Neural progenitor cell (in vitro differentiated cells): ENCODE data around the gene TMEM186. TPM values are rescaled to one million over a fixed set of nuclear protein-coding genes. Genes with fewer than 3 reads are reported as not detected.

Source experiments
- DNase-seq: peaks from one replicate; pipeline ENCODE4 v3.0.0-alpha.2; 2016; ENCODE audit warnings: low spot score
- H2AFZ ChIP-seq: fragments of 200-600 bp; sonication (generic); replicated peaks from 2 replicates; pipeline ENCODE4 v1.6.1; 2016; ENCODE audit warnings: antibody characterized with exemption
- H3F3A ChIP-seq: fragments of 200-600 bp; sonication (generic); 2 replicates; pipeline ENCODE4 v1.6.1; 2016; ENCODE audit warnings: antibody characterized with exemption, low read depth
- H3K27ac ChIP-seq: fragments of 200-600 bp; sonication (generic); 2 replicates; pipeline ENCODE4 v1.5.1; 2016; ENCODE audit warnings: mild to moderate bottlenecking
- H3K27me3 ChIP-seq: fragments of 200-600 bp; sonication (generic); 2 replicates; pipeline ENCODE4 v1.6.1; 2016; ENCODE audit warnings: mild to moderate bottlenecking, moderate library complexity
- H3K36me3 ChIP-seq: fragments of 200-600 bp; sonication (generic); 2 replicates; pipeline ENCODE4 v1.5.1; 2016
- H3K4me1 ChIP-seq: fragments of 200-600 bp; sonication (generic); 2 replicates; pipeline ENCODE4 v1.6.1; 2016; ENCODE audit warnings: mixed run types
- H3K4me2 ChIP-seq: fragments of 200-600 bp; sonication (generic); 2 replicates; pipeline ENCODE4 v1.6.1; 2016
- H3K4me3 ChIP-seq: fragments of 200-600 bp; sonication (generic); 2 replicates; pipeline ENCODE4 v1.5.1; 2016
- H3K79me2 ChIP-seq: fragments of 200-600 bp; sonication (generic); 2 replicates; pipeline ENCODE4 v1.6.1; 2016; ENCODE audit warnings: low read depth
- H3K9ac ChIP-seq: fragments of 200-600 bp; sonication (generic); 2 replicates; pipeline ENCODE4 v1.6.1; 2016
- H3K9me3 ChIP-seq: fragments of 200-600 bp; sonication (generic); 2 replicates; pipeline ENCODE4 v1.5.1; 2016; ENCODE audit warnings: low read depth
- H4K20me1 ChIP-seq: fragments of 200-600 bp; sonication (generic); 2 replicates; pipeline ENCODE4 v1.6.1; 2016; ENCODE audit warnings: low read depth
- H3K27ac Mint-ChIP-seq: 3 replicates; pipeline ENCODE4 v1.8.0; 2021; ENCODE audit warnings: mixed read lengths
- H3K27me3 Mint-ChIP-seq: 2 replicates; pipeline ENCODE4 v1.8.0; 2022; ENCODE audit warnings: low read depth, mild to moderate bottlenecking, inconsistent platforms, moderate library complexity, mixed read lengths; ENCODE audit not compliant: insufficient read depth
- H3K36me3 Mint-ChIP-seq: 3 replicates; pipeline ENCODE4 v1.8.0; 2021; ENCODE audit warnings: mixed read lengths
- H3K4me1 Mint-ChIP-seq: 3 replicates; pipeline ENCODE4 v1.8.0; 2021; ENCODE audit warnings: mixed read lengths
- H3K4me3 Mint-ChIP-seq: 3 replicates; pipeline ENCODE4 v1.8.0; 2021; ENCODE audit warnings: mild to moderate bottlenecking, moderate library complexity, mixed read lengths
- H3K9me3 Mint-ChIP-seq: 3 replicates; pipeline ENCODE4 v1.8.0; 2020; ENCODE audit warnings: mixed read lengths
- CTCF ChIP-seq: fragments of 200-600 bp; sonication (generic); IDR thresholded peaks from 2 replicates; pipeline ENCODE4 v1.5.1; 2017; ENCODE audit warnings: antibody characterized with exemption, mild to moderate bottlenecking
- EZH2 ChIP-seq: fragments of 200-600 bp; sonication (generic); IDR thresholded peaks from 2 replicates; pipeline ENCODE4 v1.6.1; 2017; ENCODE audit warnings: antibody characterized with exemption, mild to moderate bottlenecking, moderate library complexity
- EZH2phosphoT487 ChIP-seq: fragments of 200-600 bp; sonication (generic); IDR thresholded peaks from 2 replicates; pipeline ENCODE4 v1.6.1; 2017; ENCODE audit warnings: antibody characterized with exemption
- total RNA-seq: library from RNA; depleted of rRNA; stranded (reverse); fragments of >200 nt; gene quantifications from 2 replicates; pipeline ENCODE4 v1.2.3, GENCODE V29; 2015; ENCODE audit warnings: low replicate concordance

Gene TMEM186
- total RNA-seq, 1 donor from 2014 or later, result 6.4 TPM

GRCh38 chr16:8832717-8833105, 35.3 kb upstream of the TMEM186 start:
- no peak for DNase-seq
- H3K4me3 ChIP-seq, result no peak overlapping the region
- H2AFZ ChIP-seq, result no peak overlapping the region
- no peak for TF ChIP-seq EZH2phosphoT487
- no peak for TF ChIP-seq EZH2
- TF ChIP-seq CTCF, result no peak
- H3K4me1 ChIP-seq, result peaks cover 26% of the 10 kb centered on the region
- Mint-ChIP-seq H3K36me3 (peaks cover 14% of the 10 kb centered on the region), H3K27me3 (peaks cover 2% of the 10 kb centered on the region), H3K27ac (peak overlapping the region; percentile 92), H3K9me3 (no peaks in the 10 kb centered on the region), H3K4me3 (peak overlapping the region; percentile 54), H3K4me1 (peaks cover 22% of the 10 kb centered on the region)
- no peaks in the 10 kb centered on the region for H3K27me3 ChIP-seq
- H3K36me3 ChIP-seq, result no peaks in the 10 kb centered on the region
- peaks cover 4% of the 10 kb centered on the region for H3K79me2 ChIP-seq
- H3K9ac ChIP-seq, result no peak overlapping the region
- H3K27ac ChIP-seq, result peak overlapping the region; percentile 93
- H4K20me1 ChIP-seq, result no peaks in the 10 kb centered on the region
- H3K4me2 ChIP-seq, result peak overlapping the region; percentile 65
- H3K9me3 ChIP-seq, result no peaks in the 10 kb centered on the region
- peaks cover 44% of the 10 kb centered on the region for H3F3A ChIP-seq

- Histone ChIP-seq H3K4me3 (peak overlapping the region; percentile 14), H3K27me3 (no peaks in the 10 kb centered on the region), H3K4me2 (peak overlapping the region; percentile 65), H2AFZ (peak overlapping the region; percentile 65), H4K20me1 (no peaks in the 10 kb centered on the region), H3K9me3 (no peaks in the 10 kb centered on the region), H3K4me1 (peaks cover 20% of the 10 kb centered on the region), H3F3A (peaks cover 41% of the 10 kb centered on the region), H3K9ac (no peak overlapping the region), H3K79me2 (no peaks in the 10 kb centered on the region), H3K27ac (peak overlapping the region; percentile 93), H3K36me3 (no peaks in the 10 kb centered on the region)
- Mint-ChIP-seq H3K27me3 (peaks cover 2% of the 10 kb centered on the region), H3K4me1 (peaks cover 22% of the 10 kb centered on the region), H3K9me3 (no peaks in the 10 kb centered on the region), H3K36me3 (peaks cover 14% of the 10 kb centered on the region), H3K27ac (peak overlapping the region; percentile 98), H3K4me3 (peak overlapping the region; percentile 72)
- peak; percentile 74 for DNase-seq
- no peak for TF ChIP-seq EZH2phosphoT487
- no peak for TF ChIP-seq CTCF
- TF ChIP-seq EZH2, result no peak
Observed at GRCh38 chr16:8831871-8832716, 34.7 kb upstream of the TMEM186 start.

- Histone ChIP-seq H3K36me3 (no peaks in the 10 kb centered on the region), H2AFZ (no peak overlapping the region), H3F3A (peaks cover 37% of the 10 kb centered on the region), H3K4me2 (peak overlapping the region; percentile 65), H3K4me3 (no peak overlapping the region), H3K9me3 (no peaks in the 10 kb centered on the region), H3K27ac (peak overlapping the region; percentile 93), H3K4me1 (peaks cover 19% of the 10 kb centered on the region), H3K9ac (no peak overlapping the region), H3K27me3 (no peaks in the 10 kb centered on the region), H4K20me1 (no peaks in the 10 kb centered on the region), H3K79me2 (no peaks in the 10 kb centered on the region)
- peaks cover 14% of the 10 kb centered on the region for H3K36me3 Mint-ChIP-seq
- peak overlapping the region; percentile 72 for H3K4me3 Mint-ChIP-seq
- no peaks in the 10 kb centered on the region for H3K9me3 Mint-ChIP-seq
- peaks cover 2% of the 10 kb centered on the region for H3K27me3 Mint-ChIP-seq
- DNase-seq, result no peak
- peaks cover 22% of the 10 kb centered on the region for H3K4me1 Mint-ChIP-seq
- H3K27ac Mint-ChIP-seq, result peak overlapping the region; percentile 98
- TF ChIP-seq EZH2phosphoT487 (no peak), CTCF (no peak)
Observed at GRCh38 chr16:8831450-8831849, 34.0 kb upstream of the TMEM186 start.
